Neural cell (in vitro differentiated cells): Measurements from ENCODE around the gene LHX4.

Experiments
- EP300 ChIP-seq: fragments of 450-650 bp; conservative IDR thresholded peaks from 2 replicates; pipeline ENCODE4 v1.6.1; 2014; ENCODE audit warnings: antibody characterized with exemption, mild to moderate bottlenecking, moderate library complexity; ENCODE audit not compliant: poor library complexity, severe bottlenecking
- EZH2 ChIP-seq: fragments of 200-600, 300-800 bp; shearing (Covaris generic), sonication (generic); IDR thresholded peaks from 2 replicates; pipeline ENCODE4 v1.6.1; 2014; ENCODE audit warnings: antibody characterized with exemption, low read length, borderline replicate concordance, mild to moderate bottlenecking; ENCODE audit not compliant: insufficient read depth, poor library complexity, severe bottlenecking
- MXI1 ChIP-seq: fragments of 450-650 bp; conservative IDR thresholded peaks from 2 replicates; pipeline ENCODE4 v1.6.1; 2014; ENCODE audit warnings: antibody characterized with exemption, mild to moderate bottlenecking; ENCODE audit not compliant: poor library complexity, severe bottlenecking
- POLR2AphosphoS5 ChIP-seq: IDR thresholded peaks from 2 replicates; pipeline ENCODE4 v1.6.1; 2012
- SMC3 ChIP-seq: fragments of 450-650 bp; conservative IDR thresholded peaks from 2 replicates; pipeline ENCODE4 v1.6.1; 2014; ENCODE audit warnings: antibody characterized with exemption, mild to moderate bottlenecking, moderate library complexity; ENCODE audit not compliant: poor library complexity
- TAF1 ChIP-seq: IDR thresholded peaks from 2 replicates; pipeline ENCODE4 v1.6.1; 2012; ENCODE audit warnings: low read depth
- TF ChIP-seq, protein P1 (sequence below): fragments of 450-650 bp; IDR thresholded peaks from 2 replicates; pipeline ENCODE4 v1.5.1; 2014; ENCODE audit warnings: antibody characterized with exemption, mild to moderate bottlenecking, moderate library complexity; ENCODE audit not compliant: poor library complexity, severe bottlenecking
- TF ChIP-seq, protein P2 (sequence below): IDR thresholded peaks from 2 replicates; pipeline ENCODE4 v1.6.1; 2012; ENCODE audit warnings: borderline replicate concordance

DNA sequence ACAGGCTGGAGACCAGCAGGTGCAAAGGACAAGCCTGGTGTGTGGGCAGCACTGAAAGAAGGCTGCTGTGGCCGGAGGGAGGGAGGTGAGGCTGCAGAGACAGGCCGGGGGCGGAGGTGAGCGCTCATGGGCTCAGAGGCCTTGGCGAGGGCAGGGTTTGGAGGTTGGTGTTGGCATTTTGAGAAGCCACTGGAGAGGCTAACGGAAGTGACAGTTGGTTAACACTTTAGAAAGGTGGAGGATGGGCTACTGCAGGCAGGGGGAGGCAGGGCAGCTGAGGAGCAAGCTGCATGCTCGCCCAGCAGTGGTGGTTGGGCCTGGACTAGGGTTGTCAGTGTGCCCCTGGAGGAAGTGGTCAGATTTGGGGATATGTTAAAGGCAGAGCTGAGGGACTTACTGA is 37.9 kb upstream of the LHX4 start:
- TF ChIP-seq, protein P1, sequence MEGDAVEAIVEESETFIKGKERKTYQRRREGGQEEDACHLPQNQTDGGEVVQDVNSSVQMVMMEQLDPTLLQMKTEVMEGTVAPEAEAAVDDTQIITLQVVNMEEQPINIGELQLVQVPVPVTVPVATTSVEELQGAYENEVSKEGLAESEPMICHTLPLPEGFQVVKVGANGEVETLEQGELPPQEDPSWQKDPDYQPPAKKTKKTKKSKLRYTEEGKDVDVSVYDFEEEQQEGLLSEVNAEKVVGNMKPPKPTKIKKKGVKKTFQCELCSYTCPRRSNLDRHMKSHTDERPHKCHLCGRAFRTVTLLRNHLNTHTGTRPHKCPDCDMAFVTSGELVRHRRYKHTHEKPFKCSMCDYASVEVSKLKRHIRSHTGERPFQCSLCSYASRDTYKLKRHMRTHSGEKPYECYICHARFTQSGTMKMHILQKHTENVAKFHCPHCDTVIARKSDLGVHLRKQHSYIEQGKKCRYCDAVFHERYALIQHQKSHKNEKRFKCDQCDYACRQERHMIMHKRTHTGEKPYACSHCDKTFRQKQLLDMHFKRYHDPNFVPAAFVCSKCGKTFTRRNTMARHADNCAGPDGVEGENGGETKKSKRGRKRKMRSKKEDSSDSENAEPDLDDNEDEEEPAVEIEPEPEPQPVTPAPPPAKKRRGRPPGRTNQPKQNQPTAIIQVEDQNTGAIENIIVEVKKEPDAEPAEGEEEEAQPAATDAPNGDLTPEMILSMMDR: no peak
- TF ChIP-seq MXI1 (no peak), EZH2 (no peak), SMC3 (no peak), EP300 (no peak), POLR2AphosphoS5 (no peak), TAF1 (no peak)
- TF ChIP-seq, protein P2, sequence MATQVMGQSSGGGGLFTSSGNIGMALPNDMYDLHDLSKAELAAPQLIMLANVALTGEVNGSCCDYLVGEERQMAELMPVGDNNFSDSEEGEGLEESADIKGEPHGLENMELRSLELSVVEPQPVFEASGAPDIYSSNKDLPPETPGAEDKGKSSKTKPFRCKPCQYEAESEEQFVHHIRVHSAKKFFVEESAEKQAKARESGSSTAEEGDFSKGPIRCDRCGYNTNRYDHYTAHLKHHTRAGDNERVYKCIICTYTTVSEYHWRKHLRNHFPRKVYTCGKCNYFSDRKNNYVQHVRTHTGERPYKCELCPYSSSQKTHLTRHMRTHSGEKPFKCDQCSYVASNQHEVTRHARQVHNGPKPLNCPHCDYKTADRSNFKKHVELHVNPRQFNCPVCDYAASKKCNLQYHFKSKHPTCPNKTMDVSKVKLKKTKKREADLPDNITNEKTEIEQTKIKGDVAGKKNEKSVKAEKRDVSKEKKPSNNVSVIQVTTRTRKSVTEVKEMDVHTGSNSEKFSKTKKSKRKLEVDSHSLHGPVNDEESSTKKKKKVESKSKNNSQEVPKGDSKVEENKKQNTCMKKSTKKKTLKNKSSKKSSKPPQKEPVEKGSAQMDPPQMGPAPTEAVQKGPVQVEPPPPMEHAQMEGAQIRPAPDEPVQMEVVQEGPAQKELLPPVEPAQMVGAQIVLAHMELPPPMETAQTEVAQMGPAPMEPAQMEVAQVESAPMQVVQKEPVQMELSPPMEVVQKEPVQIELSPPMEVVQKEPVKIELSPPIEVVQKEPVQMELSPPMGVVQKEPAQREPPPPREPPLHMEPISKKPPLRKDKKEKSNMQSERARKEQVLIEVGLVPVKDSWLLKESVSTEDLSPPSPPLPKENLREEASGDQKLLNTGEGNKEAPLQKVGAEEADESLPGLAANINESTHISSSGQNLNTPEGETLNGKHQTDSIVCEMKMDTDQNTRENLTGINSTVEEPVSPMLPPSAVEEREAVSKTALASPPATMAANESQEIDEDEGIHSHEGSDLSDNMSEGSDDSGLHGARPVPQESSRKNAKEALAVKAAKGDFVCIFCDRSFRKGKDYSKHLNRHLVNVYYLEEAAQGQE: no peak
